Sigmoid colon (tissue), 7 donors: ENCODE measurements around the gene CCSER1. TPM values are rescaled to one million over a fixed set of nuclear protein-coding genes. Genes with fewer than 3 reads are reported as not detected.

Source experiments
- DNase-seq: peaks from one replicate; pipeline ENCODE4 v3.0.0-alpha.2; 2019
- H3K27ac ChIP-seq, 4 donors: fragments of 200-600 bp; sonication (generic); one replicate each; pipeline ENCODE4 v1.5.1; 2016 to 2019; ENCODE audit warnings: mild to moderate bottlenecking in 1 of 4
- H3K27me3 ChIP-seq, 3 donors: fragments of 200-600 bp; sonication (generic); one replicate each; pipeline ENCODE4 v1.5.1; 2019; ENCODE audit warnings: mild to moderate bottlenecking in 1 of 3
- H3K36me3 ChIP-seq, 4 donors: fragments of 200-600 bp; sonication (generic); one replicate each; pipeline ENCODE4 v1.5.1; 2016 to 2019
- H3K4me1 ChIP-seq, 4 donors: fragments of 200-600 bp; sonication (generic); one replicate each; pipeline ENCODE4 v1.5.1; 2017 to 2019
- H3K4me3 ChIP-seq, 4 donors: fragments of 200-600 bp; sonication (generic); one replicate each; pipeline ENCODE4 v1.5.1; 2017 to 2019; ENCODE audit warnings: mild to moderate bottlenecking in 2 of 4, moderate library complexity in 1 of 4
- H3K9me3 ChIP-seq, 4 donors: fragments of 200-600 bp in 3 of 4; sonication (generic) in 3 of 4; one replicate each; pipeline versions ENCODE4 v1.5.1 to v1.6.1; 2013 to 2019
- CTCF ChIP-seq, 4 experiments: fragments of 450-650 bp in 3 of 4; fragments of 200-600 bp in 1 of 4; IDR thresholded peaks; one replicate each; pipeline ENCODE4 v1.5.1; 2016 to 2019; ENCODE audit warnings: antibody characterized with exemption in 4 of 4, mild to moderate bottlenecking in 3 of 4, moderate library complexity in 2 of 4
- EP300 ChIP-seq, 4 donors: sonication (generic); formaldehyde crosslinking; IDR thresholded peaks; one replicate each; pipeline ENCODE4 v1.6.1; 2017; ENCODE audit warnings: antibody characterized with exemption in 4 of 4
- POLR2A ChIP-seq, 2 donors: fragments of 450-650 bp; IDR thresholded peaks; one replicate each; pipeline ENCODE4 v1.6.1; 2016; ENCODE audit warnings: antibody characterized with exemption in 2 of 2, mild to moderate bottlenecking in 2 of 2, moderate library complexity in 2 of 2
- POLR2AphosphoS5 ChIP-seq, 4 donors: sonication (generic); formaldehyde crosslinking; IDR thresholded peaks; one replicate each; pipeline ENCODE4 v1.6.1; 2017; ENCODE audit warnings: antibody characterized with exemption in 4 of 4
- whole genome bisulfite sequencing, 2 donors: extraction: QIAGEN DNeasy Blood & Tissue Kit; methylation state at CpG; one replicate each; pipeline ENCODE4 v1.1.7; 2013; 5-methylcytosine and 5-hydroxymethylcytosine counted together
- intact Hi-C: fragments of 100-400 bp; cut with DNase I; formaldehyde crosslinking; loops from one replicate; pipeline ENCODE4 v1.15.1; 2023
- polyA plus RNA-seq, 3 donors: library from polyadenylated mRNA; stranded (reverse); fragments of 200-250 nt; gene quantifications; one replicate each; pipeline ENCODE4 v1.2.3, GENCODE V29; 2013
- total RNA-seq, 4 donors: library from RNA; depleted of rRNA; stranded (reverse); fragments of >200 nt; gene quantifications; one replicate each; pipeline ENCODE4 v1.1.0, GENCODE V29; 2016
- donor health status: healthy with polysubstance abuse.
- donor health status: Bipolar disorder and iron deficiency.
- donor health status: healthy.

Gene CCSER1
- total and polyA plus RNA-seq, 7 donors: 1.6 to 7.2 (median 4.2) TPM

DNA sequence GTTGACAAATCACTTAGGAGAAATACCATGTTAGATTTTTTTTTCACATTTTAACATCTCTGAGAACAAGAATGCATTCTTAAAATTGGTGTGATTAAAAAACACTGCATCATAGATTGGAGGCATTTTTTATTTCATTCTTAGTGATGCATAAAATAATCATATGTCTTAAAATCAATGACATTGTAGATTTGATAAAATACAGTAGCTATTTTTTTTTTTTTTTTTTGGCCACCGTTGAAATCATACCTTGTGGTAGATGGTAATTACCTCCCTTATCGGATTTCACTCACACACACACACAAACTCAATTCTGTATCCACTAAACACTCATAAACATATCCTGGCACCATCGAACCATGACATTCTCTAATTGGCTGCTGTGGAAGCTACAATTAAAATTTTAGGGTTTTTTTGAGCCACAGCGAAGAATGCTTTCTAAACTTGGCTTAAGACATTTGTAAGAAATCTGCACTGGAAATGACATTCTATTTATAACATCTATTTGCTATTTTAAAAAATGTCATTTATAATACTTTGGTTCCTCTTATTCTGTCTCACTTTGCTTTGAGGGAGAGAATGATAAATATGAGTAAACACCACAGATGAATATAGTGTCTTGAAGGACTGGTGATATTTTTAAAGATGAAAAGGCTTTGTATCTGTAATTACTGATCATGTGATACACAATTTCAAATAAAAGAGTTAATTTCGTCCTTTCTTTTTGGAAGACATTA, 60.1 kb downstream of the CCSER1 start:
- Histone ChIP-seq H3K36me3 (no peaks in the 10 kb centered on the region), H3K9me3 (no peaks in the 10 kb centered on the region), H3K27ac (no peak overlapping the region), H3K27me3 (no peaks in the 10 kb centered on the region), H3K4me1 (no peaks in the 10 kb centered on the region), H3K4me3 (no peak overlapping the region)
- 51 to 67% methylated on average over 5 of the region's 5 CpGs for WGBS, 2 donors
- no peak for DNase-seq
- no peak for TF ChIP-seq CTCF (IDR thresholded peaks at IDR 0.05)
- intact Hi-C loops: no loop called here

GRCh38 chr4:90189178-90189577, 62.0 kb downstream of the CCSER1 start:
- 85 to 91% methylated on average over 3 of the region's 3 CpGs for WGBS, 2 donors
- TF ChIP-seq CTCF (IDR thresholded peaks at IDR 0.05): no peak
- no peak for TF ChIP-seq POLR2A (IDR thresholded peaks at IDR 0.05)
- TF ChIP-seq EP300 (IDR thresholded peaks at IDR 0.05): no peak
- TF ChIP-seq POLR2AphosphoS5 (IDR thresholded peaks at IDR 0.05): no peak

GRCh38 chr4:90189946-90190345, 62.8 kb downstream of the CCSER1 start:
- Histone ChIP-seq H3K4me3 (no peak overlapping the region), H3K4me1 (no peaks in the 10 kb centered on the region), H3K36me3 (no peaks in the 10 kb centered on the region), H3K27ac (no peak overlapping the region), H3K27me3 (no peaks in the 10 kb centered on the region), H3K9me3 (no peaks in the 10 kb centered on the region)
- intact Hi-C loops: no loop called here
- TF ChIP-seq CTCF (IDR thresholded peaks at IDR 0.05): no peak
- no peak for TF ChIP-seq POLR2AphosphoS5 (IDR thresholded peaks at IDR 0.05)
- TF ChIP-seq EP300 (IDR thresholded peaks at IDR 0.05): no peak
- no peak for TF ChIP-seq POLR2A (IDR thresholded peaks at IDR 0.05)
- 89 to 92% methylated on average over 4 of the region's 4 CpGs for WGBS, 2 donors
- no peak for DNase-seq

More at GRCh38 chr4:90189178-90189577, 62.0 kb downstream of the CCSER1 start:
- Histone ChIP-seq H3K4me1 (no peaks in the 10 kb centered on the region), H3K4me3 (no peak overlapping the region), H3K27ac (no peak overlapping the region), H3K27me3 (no peaks in the 10 kb centered on the region), H3K9me3 (no peaks in the 10 kb centered on the region), H3K36me3 (no peaks in the 10 kb centered on the region)
- intact Hi-C loops: no loop called here
- DNase-seq: no peak

- Histone ChIP-seq H3K9me3 (no peaks in the 10 kb centered on the region), H3K4me3 (no peak overlapping the region), H3K27ac (no peak overlapping the region), H3K36me3 (no peaks in the 10 kb centered on the region), H3K4me1 (no peaks in the 10 kb centered on the region), H3K27me3 (no peaks in the 10 kb centered on the region)
- intact Hi-C loops: no loop called here
- 78 to 82% methylated on average over 1 of the region's 1 CpG for WGBS, 2 donors
- no peak for TF ChIP-seq CTCF (IDR thresholded peaks at IDR 0.05)
- no peak for TF ChIP-seq POLR2A (IDR thresholded peaks at IDR 0.05)
- no peak for TF ChIP-seq POLR2AphosphoS5 (IDR thresholded peaks at IDR 0.05)
- TF ChIP-seq EP300 (IDR thresholded peaks at IDR 0.05): no peak
- no peak for DNase-seq
Measured at GRCh38 chr4:90190525-90190924, 63.3 kb downstream of the CCSER1 start.
